Measurements from ENCODE around the gene RBM26.

Gene RBM26

GRCh38 chr13:79336966-79337365, 69.1 kb downstream of the RBM26 start:
- DNase-seq = no peak
- ATAC-seq = no peak

GRCh38 chr13:79328510-79328909, 77.5 kb downstream of the RBM26 start:
- DNase-seq = no peak
- ATAC-seq = no peak

- DNase-seq (no peak), ATAC-seq (no peak)
Observed at GRCh38 chr13:79320433-79320832, 85.6 kb downstream of the RBM26 start.

- ATAC-seq (no peak), DNase-seq (no peak)
Observed at GRCh38 chr13:79318664-79319063, 87.4 kb downstream of the RBM26 start.

- DNase-seq = no peak
- ATAC-seq = no peak
Observed at GRCh38 chr13:79317856-79318255, 88.2 kb downstream of the RBM26 start.

- no peak for DNase-seq
- no peak for ATAC-seq
Observed at GRCh38 chr13:79314652-79315051, 91.4 kb downstream of the RBM26 start.

- ATAC-seq (no peak), DNase-seq (no peak)
Observed at GRCh38 chr13:79312340-79312855, 93.7 kb downstream of the RBM26 start.

- no peak for DNase-seq
- no peak for ATAC-seq
Observed at GRCh38 chr13:79311386-79311785, 94.7 kb downstream of the RBM26 start.

GRCh38 chr13:79309690-79310089, 96.4 kb downstream of the RBM26 start:
- DNase-seq = no peak
- ATAC-seq = no peak

GRCh38 chr13:79307866-79308298, 98.2 kb downstream of the RBM26 start:
- DNase-seq (peak; percentile 9), ATAC-seq (peak; percentile 46)

GRCh38 chr13:79307433-79307861, 98.6 kb downstream of the RBM26 start:
- DNase-seq = no peak
- no peak for ATAC-seq

- DNase-seq (no peak), ATAC-seq (no peak)
Observed at GRCh38 chr13:79306650-79307049, 99.4 kb downstream of the RBM26 start.

GRCh38 chr13:79297128-79297527, 108.9 kb downstream of the RBM26 start:
- no peak for ATAC-seq
- DNase-seq = no peak

- no peak for ATAC-seq
- DNase-seq = no peak
Observed at GRCh38 chr13:79295906-79296706, 109.9 kb downstream of the RBM26 start.

GRCh38 chr13:79290595-79291244, 115.3 kb downstream of the RBM26 start:
- no peak for ATAC-seq

GRCh38 chr13:79289571-79289970, 116.5 kb downstream of the RBM26 start:
- ATAC-seq (no peak), DNase-seq (no peak)

More at GRCh38 chr13:79290595-79291244, 115.3 kb downstream of the RBM26 start:
- no peak for DNase-seq

- no peak for ATAC-seq
- DNase-seq = no peak
Observed at GRCh38 chr13:79287939-79288795, 117.9 kb downstream of the RBM26 start.

- no peak for DNase-seq
- ATAC-seq = no peak
Observed at GRCh38 chr13:79285159-79285558, 120.9 kb downstream of the RBM26 start.

- ATAC-seq (no peak), DNase-seq (no peak)
Observed at GRCh38 chr13:79283742-79284141, 122.3 kb downstream of the RBM26 start.

GRCh38 chr13:79282976-79283375, 123.1 kb downstream of the RBM26 start:
- no peak for DNase-seq
- ATAC-seq = no peak

- ATAC-seq = no peak
- DNase-seq = no peak
Observed at GRCh38 chr13:79282508-79282907, 123.5 kb downstream of the RBM26 start.

- DNase-seq = no peak
- ATAC-seq = no peak
Observed at GRCh38 chr13:79281339-79281747, 124.7 kb downstream of the RBM26 start.

Measured in stimulated activated naive CD8-positive, alpha-beta T cell treated with anti-CD3 and anti-CD28 coated beads, Interleukin-15, Interleukin-2, amounts not matched to agents 100 U/mL and 50 U/mL, for 24 hours (primary cell).